Measurements from ENCODE around the gene TBCD. TPM values are rescaled to one million over a fixed set of nuclear protein-coding genes. Genes with fewer than 3 reads are reported as not detected.

The TBCD gene
- total RNA-seq, 3 donors from 2014 or later = 63.5 to 76.7 (median 66.1) TPM

- Mint-ChIP-seq H3K27me3 (ENCODE audit: low read depth) (no peaks in the 10 kb centered on the region), H3K36me3 (ENCODE audit: insufficient read depth) (peaks cover 27% of the 10 kb centered on the region), H3K4me1 (ENCODE audit: low read depth) (peaks cover 5% of the 10 kb centered on the region), H3K9me3 (no peaks in the 10 kb centered on the region), H3K4me3 (no peak overlapping the region)
- no peak for ATAC-seq
- no peak for DNase-seq
Measured at GRCh38 chr17:82907797-82908542, 156.1 kb downstream of the TBCD start.

- DNase-seq = no peak
- no peaks in the 10 kb centered on the region for H3K27me3 Mint-ChIP-seq (ENCODE audit: low read depth)
- no peak for ATAC-seq
- H3K4me3 Mint-ChIP-seq = no peak overlapping the region
- peaks cover 29% of the 10 kb centered on the region for H3K36me3 Mint-ChIP-seq (ENCODE audit: insufficient read depth)
- H3K4me1 Mint-ChIP-seq (ENCODE audit: low read depth) = peaks cover 5% of the 10 kb centered on the region
- H3K9me3 Mint-ChIP-seq = no peaks in the 10 kb centered on the region
Measured at GRCh38 chr17:82908543-82909160, 156.8 kb downstream of the TBCD start.

GRCh38 chr17:82909322-82909904 is 157.5 kb downstream of the TBCD start:
- no peaks in the 10 kb centered on the region for H3K9me3 Mint-ChIP-seq
- H3K27me3 Mint-ChIP-seq (ENCODE audit: low read depth) = no peaks in the 10 kb centered on the region
- peak; percentile 57 to 72 for ATAC-seq
- peaks cover 25% of the 10 kb centered on the region for H3K36me3 Mint-ChIP-seq (ENCODE audit: insufficient read depth)
- DNase-seq = peak; percentile 31
- peaks cover 5% of the 10 kb centered on the region for H3K4me1 Mint-ChIP-seq (ENCODE audit: low read depth)
- no peak overlapping the region for H3K4me3 Mint-ChIP-seq

GRCh38 chr17:82910041-82910481 is 158.2 kb downstream of the TBCD start:
- ATAC-seq (no peak), DNase-seq (no peak)
- H3K27me3 Mint-ChIP-seq (ENCODE audit: low read depth) = no peaks in the 10 kb centered on the region
- peaks cover 28% of the 10 kb centered on the region for H3K36me3 Mint-ChIP-seq (ENCODE audit: insufficient read depth)
- peaks cover 5% of the 10 kb centered on the region for H3K4me1 Mint-ChIP-seq (ENCODE audit: low read depth)
- H3K9me3 Mint-ChIP-seq = no peaks in the 10 kb centered on the region
- no peak overlapping the region for H3K4me3 Mint-ChIP-seq

GRCh38 chr17:82910770-82911169 is 158.9 kb downstream of the TBCD start:
- H3K27me3 Mint-ChIP-seq (ENCODE audit: low read depth) = no peaks in the 10 kb centered on the region
- no peaks in the 10 kb centered on the region for H3K9me3 Mint-ChIP-seq
- ATAC-seq (no peak), DNase-seq (no peak)
- H3K4me1 Mint-ChIP-seq (ENCODE audit: low read depth) = peaks cover 8% of the 10 kb centered on the region
- peaks cover 32% of the 10 kb centered on the region for H3K36me3 Mint-ChIP-seq (ENCODE audit: insufficient read depth)
- no peak overlapping the region for H3K4me3 Mint-ChIP-seq

- Mint-ChIP-seq H3K36me3 (ENCODE audit: insufficient read depth) (peaks cover 31% of the 10 kb centered on the region), H3K4me1 (ENCODE audit: low read depth) (peaks cover 14% of the 10 kb centered on the region), H3K27me3 (ENCODE audit: low read depth) (no peaks in the 10 kb centered on the region), H3K4me3 (no peak overlapping the region), H3K9me3 (no peaks in the 10 kb centered on the region)
- ATAC-seq = no peak
- no peak for DNase-seq
Measured at GRCh38 chr17:82911822-82912221, 160.0 kb downstream of the TBCD start.

GRCh38 chr17:82912484-82913089 is 160.7 kb downstream of the TBCD start:
- Mint-ChIP-seq H3K4me3 (no peak overlapping the region), H3K9me3 (no peaks in the 10 kb centered on the region), H3K36me3 (ENCODE audit: insufficient read depth) (peaks cover 31% of the 10 kb centered on the region), H3K4me1 (ENCODE audit: low read depth) (peaks cover 14% of the 10 kb centered on the region), H3K27me3 (ENCODE audit: low read depth) (no peaks in the 10 kb centered on the region)
- no peak for DNase-seq
- no peak for ATAC-seq

- ATAC-seq = no peak
- no peak for DNase-seq
- no peaks in the 10 kb centered on the region for H3K9me3 Mint-ChIP-seq
- H3K4me1 Mint-ChIP-seq (ENCODE audit: low read depth) = peaks cover 14% of the 10 kb centered on the region
- H3K4me3 Mint-ChIP-seq = no peak overlapping the region
- H3K36me3 Mint-ChIP-seq (ENCODE audit: insufficient read depth) = peaks cover 28% of the 10 kb centered on the region
- H3K27me3 Mint-ChIP-seq (ENCODE audit: low read depth) = no peaks in the 10 kb centered on the region
Measured at GRCh38 chr17:82913304-82914043, 161.6 kb downstream of the TBCD start.

GRCh38 chr17:82914375-82914774 is 162.5 kb downstream of the TBCD start:
- H3K4me1 Mint-ChIP-seq (ENCODE audit: low read depth) = peaks cover 12% of the 10 kb centered on the region
- no peaks in the 10 kb centered on the region for H3K27me3 Mint-ChIP-seq (ENCODE audit: low read depth)
- DNase-seq (no peak), ATAC-seq (no peak)
- no peak overlapping the region for H3K4me3 Mint-ChIP-seq
- H3K9me3 Mint-ChIP-seq = no peaks in the 10 kb centered on the region
- H3K36me3 Mint-ChIP-seq (ENCODE audit: insufficient read depth) = peaks cover 29% of the 10 kb centered on the region

- no peak for DNase-seq
- Mint-ChIP-seq H3K27me3 (ENCODE audit: low read depth) (no peaks in the 10 kb centered on the region), H3K4me3 (no peak overlapping the region), H3K36me3 (ENCODE audit: insufficient read depth) (peaks cover 36% of the 10 kb centered on the region), H3K4me1 (ENCODE audit: low read depth) (peaks cover 12% of the 10 kb centered on the region), H3K9me3 (no peaks in the 10 kb centered on the region)
- no peak for ATAC-seq
Measured at GRCh38 chr17:82915010-82915756, 163.3 kb downstream of the TBCD start.

GRCh38 chr17:82915757-82916027 is 163.8 kb downstream of the TBCD start:
- Mint-ChIP-seq H3K9me3 (no peaks in the 10 kb centered on the region), H3K36me3 (ENCODE audit: insufficient read depth) (peaks cover 36% of the 10 kb centered on the region), H3K4me1 (ENCODE audit: low read depth) (peaks cover 12% of the 10 kb centered on the region), H3K4me3 (no peak overlapping the region), H3K27me3 (ENCODE audit: low read depth) (no peaks in the 10 kb centered on the region)
- no peak for DNase-seq
- ATAC-seq = no peak

- no peaks in the 10 kb centered on the region for H3K27me3 Mint-ChIP-seq (ENCODE audit: low read depth)
- no peak for ATAC-seq
- peaks cover 32% of the 10 kb centered on the region for H3K36me3 Mint-ChIP-seq (ENCODE audit: insufficient read depth)
- peaks cover 9% of the 10 kb centered on the region for H3K4me1 Mint-ChIP-seq (ENCODE audit: low read depth)
- DNase-seq = peak; percentile 34
- H3K4me3 Mint-ChIP-seq = no peak overlapping the region
- H3K9me3 Mint-ChIP-seq = no peaks in the 10 kb centered on the region
Measured at GRCh38 chr17:82917699-82918345, 166.0 kb downstream of the TBCD start.

GRCh38 chr17:82918508-82918907 is 166.6 kb downstream of the TBCD start:
- no peak overlapping the region for H3K4me3 Mint-ChIP-seq
- H3K9me3 Mint-ChIP-seq = no peaks in the 10 kb centered on the region
- H3K36me3 Mint-ChIP-seq (ENCODE audit: insufficient read depth) = peaks cover 35% of the 10 kb centered on the region
- ATAC-seq (no peak), DNase-seq (no peak)
- peaks cover 9% of the 10 kb centered on the region for H3K4me1 Mint-ChIP-seq (ENCODE audit: low read depth)
- H3K27me3 Mint-ChIP-seq (ENCODE audit: low read depth) = no peaks in the 10 kb centered on the region

All from activated T-cell treated with anti-CD3 and anti-CD28 coated beads, Interleukin-2, amount 50 U/mL, for 4 hours (primary cell).